HG03280 (cell line): ENCODE data around the gene SLC45A2.
A peak's percentile ranks its signal among the peaks of the same experiment; 100 is the strongest.
"Not testable (repeated sequence)": the region's sequence is repeated elsewhere in the genome, so short reads cannot be mapped to it uniquely, and the experiment has no call there.

ENCODE experiments used
- ATAC-seq: cut with Tn5 transposase; IDR thresholded peaks from one replicate; pipeline ENCODE4 v1.9.1; 2021; ENCODE audit warnings: mild to moderate bottlenecking, moderate library complexity; ENCODE audit not compliant: unreplicated experiment

The SLC45A2 gene

GRCh38 chr5:33969572-33970452, 14.7 kb downstream of the SLC45A2 start:
- peak; percentile 72 for ATAC-seq

GRCh38 chr5:33968211-33969005, 16.1 kb downstream of the SLC45A2 start:
- no peak for ATAC-seq

GRCh38 chr5:33966805-33967204, 17.7 kb downstream of the SLC45A2 start:
- ATAC-seq, result no peak

GRCh38 chr5:33964132-33964700, 20.3 kb downstream of the SLC45A2 start:
- ATAC-seq, result no peak

- no peak for ATAC-seq
Observed at GRCh38 chr5:33958176-33958575, 26.3 kb downstream of the SLC45A2 start.

GRCh38 chr5:33957577-33958150, 26.8 kb downstream of the SLC45A2 start:
- no peak for ATAC-seq

- ATAC-seq, result not testable (repeated sequence)
Observed at GRCh38 chr5:33952175-33952574, 32.3 kb downstream of the SLC45A2 start.

GRCh38 chr5:33944543-33945132, 39.9 kb downstream of the SLC45A2 start:
- no peak for ATAC-seq

GRCh38 chr5:33941090-33941489, 43.4 kb downstream of the SLC45A2 start:
- ATAC-seq, result no peak

GRCh38 chr5:33939556-33940262, 44.8 kb downstream of the SLC45A2 start:
- ATAC-seq, result no peak

- ATAC-seq, result no peak
Observed at GRCh38 chr5:33938881-33939280, 45.6 kb downstream of the SLC45A2 start.

- no peak for ATAC-seq
Observed at GRCh38 chr5:33938507-33938796, 46.0 kb downstream of the SLC45A2 start.

GRCh38 chr5:33937707-33938506, 46.6 kb downstream of the SLC45A2 start:
- no peak for ATAC-seq

- ATAC-seq, result no peak
Observed at GRCh38 chr5:33937017-33937706, 47.3 kb downstream of the SLC45A2 start.

- ATAC-seq, result no peak
Observed at GRCh38 chr5:33936381-33937016, 48.0 kb downstream of the SLC45A2 start, which contains the start of gene RXFP3. Gene RXFP3 (plus strand): TSS chr5:33936386. CDS start chr5:33936741, 355 bp downstream.

GRCh38 chr5:33936004-33936380, 48.5 kb downstream of the SLC45A2 start:
- no peak for ATAC-seq

GRCh38 chr5:33934176-33934575, 50.3 kb downstream of the SLC45A2 start:
- ATAC-seq, result peak; percentile 26

- peak; percentile 84 for ATAC-seq
Observed at GRCh38 chr5:33933723-33934169, 50.7 kb downstream of the SLC45A2 start.
